Sigmoid colon (tissue), 7 donors: Measurements from ENCODE around the gene FAM174C. TPM values are rescaled to one million over a fixed set of nuclear protein-coding genes. Genes with fewer than 3 reads are reported as not detected.

Source experiments
- DNase-seq: peaks from one replicate; pipeline ENCODE4 v3.0.0-alpha.2; 2019
- H3K27ac ChIP-seq, 4 donors: fragments of 200-600 bp; sonication (generic); one replicate each; pipeline ENCODE4 v1.5.1; 2016 to 2019; ENCODE audit warnings: mild to moderate bottlenecking in 1 of 4
- H3K27me3 ChIP-seq, 3 donors: fragments of 200-600 bp; sonication (generic); one replicate each; pipeline ENCODE4 v1.5.1; 2019; ENCODE audit warnings: mild to moderate bottlenecking in 1 of 3
- H3K36me3 ChIP-seq, 4 donors: fragments of 200-600 bp; sonication (generic); one replicate each; pipeline ENCODE4 v1.5.1; 2016 to 2019
- H3K4me1 ChIP-seq, 4 donors: fragments of 200-600 bp; sonication (generic); one replicate each; pipeline ENCODE4 v1.5.1; 2017 to 2019
- H3K4me3 ChIP-seq, 4 donors: fragments of 200-600 bp; sonication (generic); one replicate each; pipeline ENCODE4 v1.5.1; 2017 to 2019; ENCODE audit warnings: mild to moderate bottlenecking in 2 of 4, moderate library complexity in 1 of 4
- H3K9me3 ChIP-seq, 4 donors: fragments of 200-600 bp in 3 of 4; sonication (generic) in 3 of 4; one replicate each; pipeline versions ENCODE4 v1.5.1 to v1.6.1; 2013 to 2019
- EP300 ChIP-seq, 4 donors: sonication (generic); formaldehyde crosslinking; IDR thresholded peaks; one replicate each; pipeline ENCODE4 v1.6.1; 2017; ENCODE audit warnings: antibody characterized with exemption in 4 of 4
- POLR2A ChIP-seq, 2 donors: fragments of 450-650 bp; IDR thresholded peaks; one replicate each; pipeline ENCODE4 v1.6.1; 2016; ENCODE audit warnings: antibody characterized with exemption in 2 of 2, mild to moderate bottlenecking in 2 of 2, moderate library complexity in 2 of 2
- POLR2AphosphoS5 ChIP-seq, 4 donors: sonication (generic); formaldehyde crosslinking; IDR thresholded peaks; one replicate each; pipeline ENCODE4 v1.6.1; 2017; ENCODE audit warnings: antibody characterized with exemption in 4 of 4
- WGBS, 2 donors: extraction: QIAGEN DNeasy Blood & Tissue Kit; methylation state at CpG; one replicate each; pipeline ENCODE4 v1.1.7; 2013; 5-methylcytosine and 5-hydroxymethylcytosine counted together
- intact Hi-C: fragments of 100-400 bp; cut with DNase I; formaldehyde crosslinking; loops from one replicate; pipeline ENCODE4 v1.15.1; 2023
- polyA plus RNA-seq, 3 donors: library from polyadenylated mRNA; stranded (reverse); fragments of 200-250 nt; gene quantifications; one replicate each; pipeline ENCODE4 v1.2.3, GENCODE V29; 2013
- total RNA-seq, 4 donors: library from RNA; depleted of rRNA; stranded (reverse); fragments of >200 nt; gene quantifications; one replicate each; pipeline ENCODE4 v1.1.0, GENCODE V29; 2016
- TF ChIP-seq, protein P1 (sequence below), 4 experiments: fragments of 450-650 bp in 3 of 4; fragments of 200-600 bp in 1 of 4; IDR thresholded peaks; one replicate each; pipeline ENCODE4 v1.5.1; 2016 to 2019; ENCODE audit warnings: antibody characterized with exemption in 4 of 4, mild to moderate bottlenecking in 3 of 4, moderate library complexity in 2 of 4
- donor health status: healthy with polysubstance abuse.
- donor health status: Bipolar disorder and iron deficiency.
- donor health status: healthy.

Gene FAM174C
- total and polyA plus RNA-seq, 7 donors, result 24.7 to 87.8 (median 37.0) TPM

DNA sequence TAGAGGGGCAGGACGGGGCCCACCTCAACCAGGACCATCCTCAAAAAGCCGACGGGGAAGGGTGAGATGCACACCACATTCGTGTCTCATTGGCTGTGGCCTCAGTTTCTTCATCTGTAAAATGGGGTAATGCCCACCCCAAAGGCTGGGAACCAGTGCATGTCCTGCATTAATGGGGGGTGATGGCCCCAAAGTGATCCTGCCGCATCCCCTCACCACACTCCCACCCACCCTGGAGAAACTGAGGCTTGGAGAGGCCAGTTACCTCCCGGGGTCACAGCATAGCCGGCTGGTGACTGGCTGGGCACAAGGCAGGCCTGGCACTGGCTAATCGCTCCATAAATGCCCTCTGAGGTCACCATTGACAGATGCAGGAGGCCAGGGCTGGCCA, 27.6 kb upstream of the FAM174C start:
- Histone ChIP-seq H3K9me3 (no peaks in the 10 kb centered on the region), H3K4me3 (peak overlapping the region; percentile 75 to 96 (median 82)), H3K4me1 (peaks cover 15 to 66% (median 65%) of the 10 kb centered on the region in 4 donors), H3K27ac (peak overlapping the region; percentile 96 to 100 (median 100)), H3K36me3 (peaks cover 0 to 12% (median 1%) of the 10 kb centered on the region in 4 donors), H3K27me3 (no peaks in the 10 kb centered on the region)
- intact Hi-C loops, result no loop called here
- TF ChIP-seq, protein P1, sequence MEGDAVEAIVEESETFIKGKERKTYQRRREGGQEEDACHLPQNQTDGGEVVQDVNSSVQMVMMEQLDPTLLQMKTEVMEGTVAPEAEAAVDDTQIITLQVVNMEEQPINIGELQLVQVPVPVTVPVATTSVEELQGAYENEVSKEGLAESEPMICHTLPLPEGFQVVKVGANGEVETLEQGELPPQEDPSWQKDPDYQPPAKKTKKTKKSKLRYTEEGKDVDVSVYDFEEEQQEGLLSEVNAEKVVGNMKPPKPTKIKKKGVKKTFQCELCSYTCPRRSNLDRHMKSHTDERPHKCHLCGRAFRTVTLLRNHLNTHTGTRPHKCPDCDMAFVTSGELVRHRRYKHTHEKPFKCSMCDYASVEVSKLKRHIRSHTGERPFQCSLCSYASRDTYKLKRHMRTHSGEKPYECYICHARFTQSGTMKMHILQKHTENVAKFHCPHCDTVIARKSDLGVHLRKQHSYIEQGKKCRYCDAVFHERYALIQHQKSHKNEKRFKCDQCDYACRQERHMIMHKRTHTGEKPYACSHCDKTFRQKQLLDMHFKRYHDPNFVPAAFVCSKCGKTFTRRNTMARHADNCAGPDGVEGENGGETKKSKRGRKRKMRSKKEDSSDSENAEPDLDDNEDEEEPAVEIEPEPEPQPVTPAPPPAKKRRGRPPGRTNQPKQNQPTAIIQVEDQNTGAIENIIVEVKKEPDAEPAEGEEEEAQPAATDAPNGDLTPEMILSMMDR (IDR thresholded peaks at IDR 0.05), result no peak
- TF ChIP-seq POLR2A (IDR thresholded peaks at IDR 0.05) (no peak), EP300 (IDR thresholded peaks at IDR 0.05) (no peak), POLR2AphosphoS5 (IDR thresholded peaks at IDR 0.05) (no peak)
- no peak for DNase-seq
- WGBS, 2 donors, result 60 to 71% methylated on average over 8 of the region's 8 CpGs

DNA sequence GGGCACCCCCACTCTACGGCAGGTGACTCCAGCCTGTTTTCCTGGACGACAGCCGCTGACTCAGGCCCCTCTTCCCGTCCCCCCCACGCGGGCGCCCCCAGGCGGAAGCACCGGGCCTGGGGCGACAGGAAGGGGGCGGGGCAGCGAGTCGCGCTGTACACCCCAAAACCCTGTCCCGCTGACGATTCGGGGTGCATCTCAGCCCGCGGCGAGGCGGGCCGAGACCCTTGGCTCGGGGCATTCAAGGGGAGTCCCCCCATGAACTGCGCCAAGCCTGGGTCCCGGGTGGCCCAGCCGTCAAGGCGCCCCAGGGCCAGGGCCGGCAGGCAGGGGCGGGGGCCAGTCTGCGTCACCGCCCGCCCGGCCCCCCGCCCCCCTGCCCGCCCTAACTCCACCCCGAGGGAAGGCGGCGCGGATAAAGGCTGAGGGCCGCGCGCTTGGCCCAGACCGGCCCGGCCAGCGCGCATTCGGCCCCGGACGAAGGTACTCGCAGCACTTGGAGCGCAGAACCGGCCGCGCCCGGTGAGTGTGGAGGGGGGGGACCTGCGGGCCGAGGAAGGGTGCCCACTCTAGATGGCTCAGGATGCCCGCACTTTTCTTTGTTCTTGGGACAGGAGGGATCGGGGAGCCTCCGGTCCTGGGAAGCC, 27.1 kb upstream of the FAM174C start, which contains the start of gene MIDN:
TSS of gene MIDN (plus strand) at position 445 of the 647 bp plus-strand sequence. CDS start 1,714 bp downstream, outside the sequence.
- Histone ChIP-seq H3K9me3 (no peaks in the 10 kb centered on the region), H3K27ac (peak within 1 kb of the TSS; percentile 96 to 100 (median 100)), H3K27me3 (no peaks in the 10 kb centered on the region), H3K4me1 (peaks cover 16 to 65% (median 61%) of the 10 kb centered on the region in 4 donors), H3K4me3 (peak within 1 kb of the TSS; percentile 75 to 96 (median 82)), H3K36me3 (peaks cover 0 to 12% (median 1%) of the 10 kb centered on the region in 4 donors)
- WGBS, 2 donors, result 1% methylated on average over 60 of the region's 60 CpGs
- intact Hi-C loops, result no loop called here
- DNase-seq, result peak; percentile 93
- TF ChIP-seq POLR2A (IDR thresholded peaks at IDR 0.05) (peak; percentile 88 to 92), EP300 (IDR thresholded peaks at IDR 0.05) (peak in 2 of 4 donors; percentile 60 to 80), POLR2AphosphoS5 (IDR thresholded peaks at IDR 0.05) (peak; percentile 92 to 96 (median 94))
- TF ChIP-seq, protein P1 (IDR thresholded peaks at IDR 0.05), result no peak

GRCh38 chr19:1248786-1249297, 26.5 kb upstream of the FAM174C start:
- Histone ChIP-seq H3K27ac (peak overlapping the region; percentile 96 to 100 (median 100)), H3K36me3 (peaks cover 0 to 14% (median 1%) of the 10 kb centered on the region in 4 donors), H3K4me3 (peak overlapping the region; percentile 75 to 96 (median 82)), H3K9me3 (no peaks in the 10 kb centered on the region), H3K27me3 (no peaks in the 10 kb centered on the region), H3K4me1 (peaks cover 16 to 65% (median 60%) of the 10 kb centered on the region in 4 donors)
- intact Hi-C loops, result loop anchor here (1.0 kb wide), 1 partner anchor 17 kb away; no protein-coding TSS in a partner anchor
- TF ChIP-seq POLR2A (IDR thresholded peaks at IDR 0.05), result no peak
- TF ChIP-seq, protein P1 (IDR thresholded peaks at IDR 0.05), result peak; percentile 55 to 86 (median 62)
- peak; percentile 92 for DNase-seq
- WGBS, 2 donors, result 1% methylated on average over 74 of the region's 74 CpGs

GRCh38 chr19:1249298-1249989, 25.9 kb upstream of the FAM174C start:
- peaks cover 0 to 20% (median 5%) of the 10 kb centered on the region in 4 donors for H3K36me3 ChIP-seq
- H3K27me3 ChIP-seq, result no peaks in the 10 kb centered on the region
- peak; percentile 98 for DNase-seq
- peak overlapping the region; percentile 96 to 100 (median 100) for H3K27ac ChIP-seq
- TF ChIP-seq POLR2AphosphoS5 (IDR thresholded peaks at IDR 0.05) (peak; percentile 96 to 98 (median 97)), EP300 (IDR thresholded peaks at IDR 0.05) (peak in 1 of 4 donors; percentile 49), POLR2A (IDR thresholded peaks at IDR 0.05) (peak; percentile 53 to 78)
- TF ChIP-seq, protein P1 (IDR thresholded peaks at IDR 0.05), result no peak
- H3K9me3 ChIP-seq, result no peaks in the 10 kb centered on the region
- peak overlapping the region; percentile 75 to 96 (median 86) for H3K4me3 ChIP-seq
- H3K4me1 ChIP-seq, result peaks cover 16 to 65% (median 60%) of the 10 kb centered on the region in 4 donors
- intact Hi-C loops, result loop anchor here (1.0 kb wide), 1 partner anchor 17 kb away; no protein-coding TSS in a partner anchor
- WGBS, 2 donors, result 1% methylated on average over 102 of the region's 102 CpGs
